NB4 (cell line): ENCODE results near the gene KATNA1.
"Not testable (repeated sequence)": the region's sequence is repeated elsewhere in the genome, so short reads cannot be mapped to it uniquely, and the experiment has no call there.

ENCODE experiments used
- POLR2A ChIP-seq: IDR thresholded peaks from 2 replicates; pipeline ENCODE4 v1.6.1; 2011; ENCODE audit warnings: mild to moderate bottlenecking; ENCODE audit not compliant: insufficient read length; ENCODE audit errors: extremely low read depth
- TF ChIP-seq, protein P1 (sequence below): IDR thresholded peaks from one replicate; pipeline ENCODE4 v1.5.1; 2012; ENCODE audit warnings: low read depth, low read length

DNA sequence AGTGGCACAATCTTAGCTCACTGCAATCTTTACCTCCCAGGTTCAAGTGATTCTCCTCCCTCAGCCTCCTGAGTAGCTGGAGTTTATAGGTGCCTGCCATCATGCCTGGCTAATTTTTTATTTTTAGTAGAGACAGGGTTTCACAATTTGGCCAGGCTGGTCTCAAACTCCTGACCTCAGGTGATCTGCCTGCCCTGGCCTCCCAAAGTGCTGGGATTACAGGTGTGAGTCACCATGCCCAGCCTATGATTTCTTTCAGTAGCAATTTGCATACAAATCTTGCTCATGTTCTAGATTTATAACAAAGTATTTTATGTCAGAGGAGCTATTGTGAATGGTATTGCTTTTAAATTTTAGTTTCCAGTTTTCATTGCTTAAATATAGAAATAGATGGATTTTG, 23.8 kb upstream of the KATNA1 start:
- TF ChIP-seq, protein P1, sequence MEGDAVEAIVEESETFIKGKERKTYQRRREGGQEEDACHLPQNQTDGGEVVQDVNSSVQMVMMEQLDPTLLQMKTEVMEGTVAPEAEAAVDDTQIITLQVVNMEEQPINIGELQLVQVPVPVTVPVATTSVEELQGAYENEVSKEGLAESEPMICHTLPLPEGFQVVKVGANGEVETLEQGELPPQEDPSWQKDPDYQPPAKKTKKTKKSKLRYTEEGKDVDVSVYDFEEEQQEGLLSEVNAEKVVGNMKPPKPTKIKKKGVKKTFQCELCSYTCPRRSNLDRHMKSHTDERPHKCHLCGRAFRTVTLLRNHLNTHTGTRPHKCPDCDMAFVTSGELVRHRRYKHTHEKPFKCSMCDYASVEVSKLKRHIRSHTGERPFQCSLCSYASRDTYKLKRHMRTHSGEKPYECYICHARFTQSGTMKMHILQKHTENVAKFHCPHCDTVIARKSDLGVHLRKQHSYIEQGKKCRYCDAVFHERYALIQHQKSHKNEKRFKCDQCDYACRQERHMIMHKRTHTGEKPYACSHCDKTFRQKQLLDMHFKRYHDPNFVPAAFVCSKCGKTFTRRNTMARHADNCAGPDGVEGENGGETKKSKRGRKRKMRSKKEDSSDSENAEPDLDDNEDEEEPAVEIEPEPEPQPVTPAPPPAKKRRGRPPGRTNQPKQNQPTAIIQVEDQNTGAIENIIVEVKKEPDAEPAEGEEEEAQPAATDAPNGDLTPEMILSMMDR: not testable (repeated sequence)
- not testable (repeated sequence) for TF ChIP-seq POLR2A
